Esophagus muscularis mucosa (tissue), 3 donors: ENCODE data around the gene ZNF576.

Experiments
- POLR2A ChIP-seq: fragments of 450-650 bp; IDR thresholded peaks from one replicate; pipeline ENCODE4 v1.6.1; 2017; ENCODE audit warnings: antibody characterized with exemption, moderate library complexity, mild to moderate bottlenecking, low read depth
- POLR2AphosphoS5 ChIP-seq, 2 donors: sonication (generic); formaldehyde crosslinking; IDR thresholded peaks; one replicate each; pipeline ENCODE4 v1.6.1; 2017; ENCODE audit warnings: antibody characterized with exemption in 2 of 2
- TF ChIP-seq, protein P1 (sequence below), 3 experiments: fragments of 200-600 bp in 2 of 3; fragments of 450-650 bp in 1 of 3; sonication (generic) in 2 of 3; IDR thresholded peaks; one replicate each; pipeline ENCODE4 v1.5.1; 2017 to 2019; ENCODE audit warnings: antibody characterized with exemption in 3 of 3, mild to moderate bottlenecking in 2 of 3, moderate library complexity in 1 of 3

DNA sequence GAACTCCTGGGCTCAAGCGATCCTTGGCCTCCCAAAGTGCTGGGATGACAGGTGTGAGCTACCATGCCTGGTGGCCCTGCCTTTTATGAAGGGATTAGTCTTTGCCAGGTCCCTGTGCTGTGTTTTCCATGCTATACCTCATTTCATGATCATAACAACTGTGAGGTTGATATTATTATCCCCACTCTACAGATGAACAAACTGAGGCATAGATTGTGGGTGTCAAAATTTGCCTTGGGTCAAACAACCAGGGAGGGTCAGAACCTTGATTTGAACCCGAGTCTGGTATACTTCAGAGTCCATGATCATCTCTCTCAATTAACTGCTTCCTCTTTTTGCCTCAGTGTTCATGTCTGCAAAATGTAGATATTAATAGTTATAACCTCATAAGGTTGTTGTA lies 13.9 kb upstream of the ZNF576 start:
- TF ChIP-seq, protein P1, sequence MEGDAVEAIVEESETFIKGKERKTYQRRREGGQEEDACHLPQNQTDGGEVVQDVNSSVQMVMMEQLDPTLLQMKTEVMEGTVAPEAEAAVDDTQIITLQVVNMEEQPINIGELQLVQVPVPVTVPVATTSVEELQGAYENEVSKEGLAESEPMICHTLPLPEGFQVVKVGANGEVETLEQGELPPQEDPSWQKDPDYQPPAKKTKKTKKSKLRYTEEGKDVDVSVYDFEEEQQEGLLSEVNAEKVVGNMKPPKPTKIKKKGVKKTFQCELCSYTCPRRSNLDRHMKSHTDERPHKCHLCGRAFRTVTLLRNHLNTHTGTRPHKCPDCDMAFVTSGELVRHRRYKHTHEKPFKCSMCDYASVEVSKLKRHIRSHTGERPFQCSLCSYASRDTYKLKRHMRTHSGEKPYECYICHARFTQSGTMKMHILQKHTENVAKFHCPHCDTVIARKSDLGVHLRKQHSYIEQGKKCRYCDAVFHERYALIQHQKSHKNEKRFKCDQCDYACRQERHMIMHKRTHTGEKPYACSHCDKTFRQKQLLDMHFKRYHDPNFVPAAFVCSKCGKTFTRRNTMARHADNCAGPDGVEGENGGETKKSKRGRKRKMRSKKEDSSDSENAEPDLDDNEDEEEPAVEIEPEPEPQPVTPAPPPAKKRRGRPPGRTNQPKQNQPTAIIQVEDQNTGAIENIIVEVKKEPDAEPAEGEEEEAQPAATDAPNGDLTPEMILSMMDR (IDR thresholded peaks at IDR 0.05), result no peak
- TF ChIP-seq POLR2AphosphoS5 (IDR thresholded peaks at IDR 0.05), result no peak
- no peak for TF ChIP-seq POLR2A
